CD4-positive, alpha-beta T cell treated with Interleukin-4 for 4 hours (primary cell): ENCODE data around the gene RBM18.

Experiments
- DNase-seq: peaks from one replicate; pipeline ENCODE4 v3.0.0-alpha.2; 2020

Gene RBM18

GRCh38 chr9:122221183-122221811 lies 43.3 kb downstream of the RBM18 start:
- no peak for DNase-seq

GRCh38 chr9:122220673-122221182 lies 43.9 kb downstream of the RBM18 start:
- no peak for DNase-seq

GRCh38 chr9:122219856-122220672 lies 44.6 kb downstream of the RBM18 start:
- no peak for DNase-seq

- DNase-seq: no peak
These were observed 45.4 kb downstream of the RBM18 start for GRCh38 chr9:122218935-122219855.

- DNase-seq: no peak
These were observed 46.3 kb downstream of the RBM18 start for GRCh38 chr9:122218071-122218934.

GRCh38 chr9:122217640-122218039 lies 47.0 kb downstream of the RBM18 start:
- DNase-seq: no peak

GRCh38 chr9:122216798-122217418 lies 47.7 kb downstream of the RBM18 start:
- no peak for DNase-seq

- no peak for DNase-seq
These were observed 48.4 kb downstream of the RBM18 start for GRCh38 chr9:122216138-122216797.

- no peak for DNase-seq
These were observed 49.0 kb downstream of the RBM18 start for GRCh38 chr9:122215663-122216062.

GRCh38 chr9:122214507-122214906 lies 50.1 kb downstream of the RBM18 start:
- no peak for DNase-seq

GRCh38 chr9:122213589-122214413 lies 50.8 kb downstream of the RBM18 start:
- peak; percentile 32 for DNase-seq

- no peak for DNase-seq
These were observed 51.5 kb downstream of the RBM18 start for GRCh38 chr9:122213102-122213588.

GRCh38 chr9:122212473-122213004 lies 52.1 kb downstream of the RBM18 start:
- no peak for DNase-seq

GRCh38 chr9:122209451-122209850 lies 55.2 kb downstream of the RBM18 start:
- DNase-seq: no peak

- DNase-seq: no peak
These were observed 57.5 kb downstream of the RBM18 start for GRCh38 chr9:122207096-122207495.

- no peak for DNase-seq
These were observed 58.3 kb downstream of the RBM18 start for GRCh38 chr9:122206118-122207046.

GRCh38 chr9:122205176-122205575 lies 59.5 kb downstream of the RBM18 start:
- no peak for DNase-seq

- no peak for DNase-seq
These were observed 60.1 kb downstream of the RBM18 start for GRCh38 chr9:122204491-122204890.

- no peak for DNase-seq
These were observed 60.6 kb downstream of the RBM18 start for GRCh38 chr9:122204055-122204454.
